BJ (cell line): ENCODE measurements around the gene METRNL. TPM values are rescaled to one million over a fixed set of nuclear protein-coding genes. Genes with fewer than 3 reads are reported as not detected.

Experiments
- CTCF ChIA-PET: fragments of 350-600 bp; formaldehyde crosslinking; extraction: SDS; loops from one replicate; lab custom pipeline; 2021; ENCODE audit warnings: antibody characterized with exemption, inconsistent platforms; lab: Yijun Ruan, JAX
- POLR2A ChIA-PET: fragments of 300-600 bp; sonication (Branson Sonifier 250); formaldehyde crosslinking; extraction: SDS; loops from one replicate; lab custom pipeline; 2021; ENCODE audit warnings: antibody characterized with exemption; lab: Charles Lee
- DNase-seq: peaks from one replicate; pipeline ENCODE4 v3.0.0-alpha.2; 2011; ENCODE audit warnings: low read depth
- H3K27me3 ChIP-seq: 2 replicates; pipeline ENCODE4 v1.6.0; 2011; ENCODE audit warnings: low read length; ENCODE audit not compliant: control insufficient read depth, insufficient read depth
- H3K36me3 ChIP-seq: 2 replicates; pipeline ENCODE4 v1.5.1; 2011; ENCODE audit warnings: low read length; ENCODE audit not compliant: control insufficient read depth, insufficient read depth
- H3K4me3 ChIP-seq: 2 replicates; pipeline ENCODE4 v1.5.1; 2011; ENCODE audit warnings: low read depth, mild to moderate bottlenecking, control low read depth, low read length
- CTCF ChIP-seq: IDR thresholded peaks from 2 replicates; pipeline ENCODE4 v1.5.1; 2011; ENCODE audit warnings: low read depth, mild to moderate bottlenecking, control low read depth, inconsistent platforms, low read length, moderate library complexity; ENCODE audit not compliant: insufficient read depth
- polyA plus RNA-seq: library from polyadenylated mRNA; depleted of rRNA; stranded (reverse); fragments of >200 nt; gene quantifications from 2 replicates; pipeline ENCODE4 v1.2.3, GENCODE V29; 2011

Gene METRNL
- polyA plus RNA-seq, 1 experiment, result 63.2 TPM

- DNase-seq, result no peak
- ChIA-PET CTCF (no interaction called here), POLR2A (no interaction called here)
- Histone ChIP-seq H3K27me3 (no peaks in the 10 kb centered on the region), H3K36me3 (no peaks in the 10 kb centered on the region), H3K4me3 (no peak overlapping the region)
- TF ChIP-seq CTCF, result no peak
These were observed 9.9 kb upstream of the METRNL start for GRCh38 chr17:83069571-83069906.

DNA sequence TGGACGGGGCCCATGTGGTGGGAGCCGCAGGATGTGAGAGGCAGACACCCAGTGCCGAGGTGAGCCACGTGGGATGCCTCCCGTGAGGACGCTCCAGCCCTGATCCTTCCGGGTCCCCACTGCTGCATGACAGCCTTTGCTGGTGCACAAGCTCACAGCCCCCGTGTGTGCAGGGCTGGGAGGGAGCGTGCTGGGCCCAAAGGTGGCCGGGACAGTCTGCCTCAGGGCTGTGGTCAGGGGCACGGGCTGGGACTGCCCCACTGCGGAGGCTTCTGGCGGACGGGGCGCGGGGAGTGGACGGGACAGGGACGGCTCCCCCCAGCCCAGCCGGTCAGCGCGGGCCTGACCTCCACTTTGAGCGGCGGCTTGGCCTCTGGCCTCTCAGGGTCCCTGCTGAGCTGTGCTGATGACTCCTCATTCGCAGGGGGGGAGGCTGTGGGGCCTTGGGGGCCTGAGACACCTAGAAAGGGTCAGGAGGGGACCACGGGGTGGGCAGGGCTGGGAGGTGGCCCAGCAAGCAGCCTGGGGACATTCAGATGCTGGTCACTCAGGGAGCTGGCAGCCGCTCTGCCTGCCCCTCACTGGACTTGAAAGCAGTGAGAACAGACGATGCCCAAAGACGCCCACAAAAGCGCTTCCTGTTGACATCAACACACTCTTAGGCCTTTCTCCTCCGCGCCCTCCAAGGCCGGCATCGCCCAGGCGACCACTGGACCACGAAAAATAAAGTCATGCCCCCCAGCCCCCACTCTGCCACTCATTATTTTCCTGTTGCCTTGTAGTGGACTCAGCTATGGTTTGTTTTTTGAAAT is 9.3 kb upstream of the METRNL start:
- Histone ChIP-seq H3K4me3 (no peak overlapping the region), H3K36me3 (no peaks in the 10 kb centered on the region), H3K27me3 (no peaks in the 10 kb centered on the region)
- no peak for DNase-seq
- TF ChIP-seq CTCF, result no peak
- ChIA-PET POLR2A (no interaction called here), CTCF (no interaction called here)

- Histone ChIP-seq H3K4me3 (no peak overlapping the region), H3K36me3 (no peaks in the 10 kb centered on the region), H3K27me3 (0 out of 2 replicates have a peak, but pooled peaks cover 1% of the 10 kb centered on the region)
- ChIA-PET POLR2A (no interaction called here), CTCF (interaction anchor here (1.2 kb wide), 1 partner anchor 11 kb away, joined by 3 read pairs; no protein-coding TSS in a partner anchor)
- no peak for DNase-seq
- no peak for TF ChIP-seq CTCF
These were observed 8.5 kb upstream of the METRNL start for GRCh38 chr17:83070800-83071341.

DNA sequence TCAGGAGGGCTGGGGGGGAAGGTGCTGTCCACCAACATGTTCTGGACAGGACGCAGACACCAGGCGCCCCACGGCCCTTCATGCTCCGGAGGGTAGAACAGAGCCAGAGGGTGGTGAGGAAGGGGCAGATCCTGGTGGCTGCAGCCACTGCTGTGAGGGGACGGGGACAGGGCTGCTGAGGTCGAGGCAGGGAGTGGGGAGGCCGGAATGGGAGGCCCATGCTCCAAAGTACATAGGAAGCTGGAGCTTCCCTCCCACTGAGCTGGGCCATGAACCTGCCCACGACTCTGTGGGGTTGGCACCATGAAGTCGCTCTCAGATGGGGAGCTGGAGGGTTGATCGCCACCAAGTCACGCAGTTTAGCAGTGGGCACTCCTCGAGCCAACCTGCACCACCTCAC is 8.0 kb upstream of the METRNL start:
- Histone ChIP-seq H3K4me3 (no peak overlapping the region), H3K27me3 (0 out of 2 replicates have a peak, but pooled peaks cover 1% of the 10 kb centered on the region), H3K36me3 (no peaks in the 10 kb centered on the region)
- DNase-seq, result no peak
- ChIA-PET POLR2A (no interaction called here), CTCF (interaction anchor here (1.2 kb wide), 1 partner anchor 10 kb away, joined by 3 read pairs; no protein-coding TSS in a partner anchor)
- TF ChIP-seq CTCF, result no peak

DNA sequence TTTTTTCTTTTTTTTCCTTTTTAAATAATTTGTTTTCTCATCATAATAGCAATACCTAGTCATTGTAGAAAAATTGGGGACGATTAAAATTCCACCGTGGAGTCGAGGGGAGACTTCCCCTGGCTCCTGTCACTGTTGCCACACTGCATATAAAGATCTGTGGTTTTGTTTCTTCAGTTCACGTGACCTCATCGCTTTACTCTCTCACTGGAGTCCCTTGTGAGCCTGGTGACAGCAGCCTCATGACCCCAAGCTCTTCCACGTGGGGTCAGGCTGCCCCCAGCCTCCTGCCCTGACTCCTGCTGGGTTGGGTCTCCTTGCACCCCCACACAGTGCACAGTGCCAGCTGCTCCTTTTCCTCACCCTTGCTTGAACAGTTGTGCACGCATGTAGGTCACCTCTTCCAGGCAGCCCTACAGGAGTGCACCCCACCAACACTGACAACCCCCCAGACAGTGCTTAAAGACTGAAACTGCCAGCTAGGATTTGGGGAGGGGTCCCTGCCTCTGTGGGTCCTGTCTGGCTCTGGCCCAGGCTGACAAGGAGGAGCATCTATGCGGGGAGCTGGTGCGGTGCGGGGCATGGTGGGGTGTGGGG is 7.3 kb upstream of the METRNL start:
- ChIA-PET POLR2A (no interaction called here), CTCF (interaction anchor here (1.2 kb wide), 2 partner anchors 10 to 11 kb away, joined by 3 read pairs; no protein-coding TSS in a partner anchor)
- H3K36me3 ChIP-seq, result no peaks in the 10 kb centered on the region
- TF ChIP-seq CTCF, result no peak
- H3K27me3 ChIP-seq, result 0 out of 2 replicates have a peak, but pooled peaks cover 1% of the 10 kb centered on the region
- no peak overlapping the region for H3K4me3 ChIP-seq
- DNase-seq, result no peak
